Stimulated activated CD4-positive, alpha-beta T cell treated with anti-CD3 and anti-CD28 coated beads, Interleukin-1b, Interleukin-23, amount 100 ng/mL, for 48 hours (primary cell): ENCODE results near the gene EIF4ENIF1.
"Not testable (repeated sequence)": the region's sequence is repeated elsewhere in the genome, so short reads cannot be mapped to it uniquely, and the experiment has no call there.

Experiments
- DNase-seq: peaks from one replicate; pipeline ENCODE4 v3.0.0-alpha.2; 2020

Gene EIF4ENIF1, protein sequence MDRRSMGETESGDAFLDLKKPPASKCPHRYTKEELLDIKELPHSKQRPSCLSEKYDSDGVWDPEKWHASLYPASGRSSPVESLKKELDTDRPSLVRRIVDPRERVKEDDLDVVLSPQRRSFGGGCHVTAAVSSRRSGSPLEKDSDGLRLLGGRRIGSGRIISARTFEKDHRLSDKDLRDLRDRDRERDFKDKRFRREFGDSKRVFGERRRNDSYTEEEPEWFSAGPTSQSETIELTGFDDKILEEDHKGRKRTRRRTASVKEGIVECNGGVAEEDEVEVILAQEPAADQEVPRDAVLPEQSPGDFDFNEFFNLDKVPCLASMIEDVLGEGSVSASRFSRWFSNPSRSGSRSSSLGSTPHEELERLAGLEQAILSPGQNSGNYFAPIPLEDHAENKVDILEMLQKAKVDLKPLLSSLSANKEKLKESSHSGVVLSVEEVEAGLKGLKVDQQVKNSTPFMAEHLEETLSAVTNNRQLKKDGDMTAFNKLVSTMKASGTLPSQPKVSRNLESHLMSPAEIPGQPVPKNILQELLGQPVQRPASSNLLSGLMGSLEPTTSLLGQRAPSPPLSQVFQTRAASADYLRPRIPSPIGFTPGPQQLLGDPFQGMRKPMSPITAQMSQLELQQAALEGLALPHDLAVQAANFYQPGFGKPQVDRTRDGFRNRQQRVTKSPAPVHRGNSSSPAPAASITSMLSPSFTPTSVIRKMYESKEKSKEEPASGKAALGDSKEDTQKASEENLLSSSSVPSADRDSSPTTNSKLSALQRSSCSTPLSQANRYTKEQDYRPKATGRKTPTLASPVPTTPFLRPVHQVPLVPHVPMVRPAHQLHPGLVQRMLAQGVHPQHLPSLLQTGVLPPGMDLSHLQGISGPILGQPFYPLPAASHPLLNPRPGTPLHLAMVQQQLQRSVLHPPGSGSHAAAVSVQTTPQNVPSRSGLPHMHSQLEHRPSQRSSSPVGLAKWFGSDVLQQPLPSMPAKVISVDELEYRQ

DNA sequence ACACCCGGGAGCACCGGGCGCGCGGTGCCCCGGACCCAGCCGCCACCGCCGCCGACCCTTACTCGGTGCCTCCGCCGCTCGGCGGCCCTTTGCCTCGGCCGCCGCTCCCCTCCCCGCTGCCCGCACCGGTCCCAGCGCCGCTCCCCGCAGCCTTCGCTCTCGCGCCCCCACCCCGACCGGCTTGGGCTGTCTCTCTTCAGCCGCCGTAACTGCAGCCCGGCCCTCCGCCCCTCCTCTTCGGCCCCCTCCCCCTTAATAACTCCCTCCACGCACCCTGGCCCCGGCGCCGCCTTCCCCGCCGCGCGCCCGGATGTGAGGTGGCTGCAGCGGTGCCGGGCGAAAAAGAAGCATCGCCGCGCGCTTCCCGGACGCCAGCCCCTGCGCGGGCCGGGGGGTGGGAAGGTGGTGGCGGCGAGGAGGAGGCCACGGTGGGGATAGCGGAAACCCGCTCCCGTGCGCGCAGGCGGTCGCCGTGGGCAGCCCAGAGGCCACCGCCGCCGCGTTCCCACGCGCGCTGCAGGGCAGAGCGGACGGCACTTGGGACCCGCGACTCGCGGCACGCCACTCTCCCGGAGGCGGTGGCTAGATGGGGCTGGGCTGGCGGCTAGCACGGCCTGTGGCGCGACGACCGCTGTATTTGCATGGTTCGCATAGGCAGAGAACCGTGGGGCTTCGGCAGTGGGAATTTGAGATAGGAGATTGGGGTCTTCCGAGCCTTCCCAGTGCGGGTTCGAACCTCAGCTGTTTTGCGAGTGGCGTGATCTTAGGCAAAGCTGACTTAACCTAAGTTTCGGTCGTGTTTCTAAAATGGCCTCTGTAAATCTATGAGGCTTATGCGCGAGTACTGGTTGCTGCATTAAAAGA is at the start of gene EIF4ENIF1:
TSS of gene EIF4ENIF1 (minus strand) at position 211 of the 864 bp plus-strand sequence. CDS start 1,124 bp downstream, outside the sequence.
- DNase-seq, result peak; percentile 81

DNA sequence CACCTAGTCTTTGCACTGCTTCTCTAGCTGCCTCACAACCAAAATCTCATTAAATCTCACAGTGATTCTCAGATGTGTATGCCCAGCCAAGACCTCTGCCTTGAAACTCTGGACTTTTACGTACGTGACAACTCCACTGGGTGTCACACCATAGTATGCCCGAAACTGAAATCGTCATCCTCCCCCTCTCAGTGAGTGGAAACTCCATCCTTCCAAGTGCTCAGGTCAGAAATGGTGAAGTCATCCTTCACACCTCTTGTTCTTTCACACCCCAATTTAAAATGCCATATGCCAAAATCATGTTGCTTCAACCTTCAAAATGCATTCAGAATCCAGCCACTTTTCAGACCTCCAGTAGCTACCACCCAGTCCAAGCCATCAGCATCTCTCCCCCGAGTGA is 49.2 kb upstream of the EIF4ENIF1 start:
- peak; percentile 48 for DNase-seq

DNA sequence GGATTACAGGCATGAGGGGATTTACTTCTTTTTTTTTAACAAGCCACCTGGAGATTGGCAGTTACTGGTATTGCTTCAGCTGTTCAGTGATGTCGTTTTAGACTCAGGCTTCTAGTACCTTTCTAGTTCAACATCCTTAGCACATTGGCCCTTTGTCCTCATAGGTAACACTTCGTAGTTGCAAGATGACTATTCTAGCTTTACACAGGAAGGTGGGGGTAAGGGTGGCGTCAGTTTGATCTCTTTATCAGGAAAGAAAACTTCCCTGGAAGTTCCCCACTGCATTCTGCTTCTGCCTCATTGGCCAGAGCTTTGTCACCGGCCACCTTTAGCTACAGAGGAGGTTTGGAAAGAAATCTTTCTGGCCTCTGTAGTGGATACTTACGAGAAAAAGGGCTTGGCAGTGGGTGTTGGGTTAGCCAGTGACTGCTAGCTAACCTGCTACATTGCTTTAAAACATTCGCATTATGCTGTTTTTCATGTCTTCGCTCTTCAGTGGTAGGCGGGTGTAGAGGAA is 47.4 kb upstream of the EIF4ENIF1 start:
- DNase-seq, result peak; percentile 60

DNA sequence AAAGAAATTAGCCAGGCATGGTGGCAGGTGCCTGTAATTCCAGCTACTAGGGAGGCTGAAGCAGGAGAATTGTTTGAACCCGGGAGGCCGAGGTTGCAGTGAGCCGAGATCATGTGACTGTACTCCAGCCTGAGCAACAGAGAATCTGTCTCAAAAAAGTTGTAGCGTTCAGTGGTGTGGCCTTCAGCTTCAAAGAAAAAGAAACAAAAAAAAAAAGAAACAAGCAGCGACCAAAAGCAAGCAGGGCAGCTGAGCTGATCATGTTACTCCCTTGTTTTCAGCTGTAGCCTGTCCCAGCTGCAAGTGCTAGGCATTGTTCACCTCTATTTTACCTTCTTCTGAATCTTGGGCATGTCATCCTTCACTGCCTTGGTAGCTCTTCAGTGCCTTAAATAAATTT is 43.7 kb upstream of the EIF4ENIF1 start:
- DNase-seq, result no peak

DNA sequence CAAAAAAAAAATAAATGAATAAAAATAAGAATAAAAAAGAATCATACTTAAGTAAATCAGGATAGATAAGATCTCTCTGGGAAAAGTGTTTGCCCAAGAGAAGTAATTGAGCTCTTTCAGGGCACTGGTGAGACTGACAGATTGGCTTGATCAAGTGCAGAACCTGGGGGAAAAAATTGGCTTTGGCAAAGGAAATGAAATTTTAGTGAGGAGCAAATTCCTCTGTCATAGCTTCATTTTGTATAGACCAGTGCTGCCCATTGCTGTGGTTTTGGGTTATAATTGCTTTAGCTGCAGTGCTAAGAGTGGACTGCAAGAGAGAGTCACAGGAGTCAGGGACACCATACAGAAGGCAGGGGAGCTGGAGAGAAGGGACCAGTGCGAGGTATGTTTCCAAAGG is 42.4 kb upstream of the EIF4ENIF1 start:
- DNase-seq, result no peak

DNA sequence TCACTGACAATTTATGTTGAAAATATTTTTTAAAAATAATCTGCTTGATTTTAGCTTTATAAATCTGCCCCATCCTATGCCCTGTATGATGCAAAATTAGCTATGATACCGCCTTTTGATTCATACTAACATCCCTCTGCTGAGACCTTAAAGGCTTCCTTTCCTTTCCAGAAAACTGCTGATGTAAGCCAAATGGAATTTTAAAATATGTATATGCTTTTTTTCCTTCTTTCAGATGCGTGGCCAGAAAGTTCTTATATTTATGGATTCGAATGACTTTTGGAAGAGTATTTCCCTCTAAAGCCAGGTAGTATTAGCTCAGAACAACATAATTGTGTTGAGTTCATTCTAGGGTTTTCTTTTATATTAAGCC is 41.2 kb upstream of the EIF4ENIF1 start:
- no peak for DNase-seq

DNA sequence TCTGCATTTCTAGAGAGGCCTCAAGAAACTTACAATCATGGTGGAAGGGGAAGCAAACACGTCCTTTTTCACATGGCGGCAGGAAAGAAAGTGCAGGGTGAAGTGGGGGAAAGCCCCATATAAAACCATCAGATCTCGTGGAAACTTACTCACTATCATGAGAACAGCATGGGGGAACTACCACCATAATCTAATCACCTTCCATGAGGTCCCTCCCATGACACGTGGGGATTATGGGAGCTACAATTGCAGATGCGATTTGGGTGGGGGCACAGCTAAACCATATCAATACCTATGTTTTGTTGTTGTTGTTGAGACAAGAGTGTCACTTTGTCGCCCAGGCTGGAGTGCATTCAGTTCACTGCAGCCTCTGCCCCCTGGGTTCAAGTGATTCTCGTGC is 36.6 kb upstream of the EIF4ENIF1 start:
- DNase-seq, result peak; percentile 66

DNA sequence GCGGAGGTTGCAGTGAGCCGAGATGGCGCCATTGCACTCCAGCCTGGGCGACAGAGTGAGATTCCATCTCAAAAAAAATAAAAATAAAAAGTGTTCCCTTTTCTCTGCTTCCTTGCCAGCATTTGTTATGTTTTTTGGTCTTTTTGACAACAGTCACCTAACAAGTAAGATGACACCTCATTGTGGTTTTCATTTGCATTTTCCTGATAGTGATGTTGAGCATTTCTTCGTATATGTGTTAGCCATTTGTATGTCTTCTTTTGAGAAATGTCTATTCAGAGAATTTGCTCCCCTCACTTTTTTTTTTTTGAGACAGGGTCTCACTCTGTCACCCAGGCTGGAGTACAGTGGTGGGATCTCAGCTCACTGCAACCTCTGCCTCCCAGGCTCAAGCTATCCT is 34.5 kb upstream of the EIF4ENIF1 start:
- not testable (repeated sequence) for DNase-seq

DNA sequence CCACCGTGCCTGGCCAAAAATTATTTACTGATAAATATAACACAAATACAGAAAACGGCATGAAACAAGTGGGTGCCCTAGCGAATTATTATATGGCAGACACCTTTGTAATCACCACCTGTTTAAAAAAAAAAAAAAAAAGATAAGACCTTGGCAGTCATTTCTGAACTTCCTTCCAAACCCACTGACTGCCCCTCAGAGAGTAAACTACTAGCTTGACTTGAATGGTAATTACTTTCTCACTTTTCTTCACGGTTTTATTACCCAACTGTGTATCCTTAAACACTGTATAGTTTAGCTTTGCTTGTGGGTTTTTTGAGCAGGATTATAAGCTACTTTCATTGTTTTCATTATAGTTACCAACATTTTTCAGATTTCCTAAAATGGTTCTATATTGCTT is 30.4 kb upstream of the EIF4ENIF1 start:
- no peak for DNase-seq

DNA sequence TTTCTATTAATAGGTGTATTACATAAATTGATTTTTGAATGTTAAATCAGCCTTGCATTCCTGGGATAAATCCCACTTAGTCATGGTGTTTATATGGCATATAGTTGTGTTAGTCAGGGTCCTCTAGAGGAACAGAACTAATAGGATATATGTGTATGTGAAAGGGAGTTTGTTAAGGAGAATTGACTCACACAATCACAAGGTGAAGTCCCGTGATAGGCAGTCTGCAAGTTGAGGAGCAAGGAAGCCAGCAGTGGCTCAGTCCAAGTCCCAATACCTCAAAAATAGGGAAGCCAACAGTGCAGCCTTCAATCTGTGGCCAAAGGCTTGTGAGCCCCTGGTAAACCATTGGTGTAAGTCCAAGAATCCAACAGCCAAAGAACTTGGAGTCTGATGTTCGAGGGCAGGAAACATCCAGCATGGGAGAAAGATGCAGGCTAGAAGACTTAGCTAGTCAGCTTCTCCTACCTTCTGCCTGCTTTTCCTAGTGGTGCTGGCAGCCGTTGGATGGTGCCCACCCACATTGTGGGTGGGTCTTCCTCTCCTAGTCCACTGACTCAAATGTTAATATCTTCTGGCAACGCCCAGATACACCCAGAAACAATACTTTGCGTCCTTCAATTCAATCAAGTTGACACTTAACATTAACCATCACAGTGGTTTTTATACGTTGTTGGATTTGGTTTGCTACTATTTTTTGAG is 19.6 kb upstream of the EIF4ENIF1 start:
- no peak for DNase-seq

DNA sequence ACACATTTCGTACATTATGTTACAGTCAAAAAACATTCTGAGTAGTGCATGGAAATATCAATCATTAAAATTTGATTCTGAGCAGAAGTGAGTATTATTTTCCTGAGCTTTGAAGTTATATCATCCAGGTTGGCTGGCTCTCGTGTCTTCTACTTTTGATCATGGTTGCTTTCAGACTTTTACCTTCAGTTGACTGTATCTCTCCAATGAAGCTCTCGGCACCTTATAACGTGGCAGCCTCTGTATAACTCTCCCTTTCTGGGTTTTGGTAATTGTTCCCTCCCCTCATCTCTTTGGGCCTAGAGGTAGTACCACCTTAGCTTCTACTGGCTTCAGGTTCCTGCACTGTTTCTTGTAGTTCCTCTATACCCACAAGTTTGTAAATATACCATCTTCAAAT is 18.9 kb upstream of the EIF4ENIF1 start:
- DNase-seq, result no peak

DNA sequence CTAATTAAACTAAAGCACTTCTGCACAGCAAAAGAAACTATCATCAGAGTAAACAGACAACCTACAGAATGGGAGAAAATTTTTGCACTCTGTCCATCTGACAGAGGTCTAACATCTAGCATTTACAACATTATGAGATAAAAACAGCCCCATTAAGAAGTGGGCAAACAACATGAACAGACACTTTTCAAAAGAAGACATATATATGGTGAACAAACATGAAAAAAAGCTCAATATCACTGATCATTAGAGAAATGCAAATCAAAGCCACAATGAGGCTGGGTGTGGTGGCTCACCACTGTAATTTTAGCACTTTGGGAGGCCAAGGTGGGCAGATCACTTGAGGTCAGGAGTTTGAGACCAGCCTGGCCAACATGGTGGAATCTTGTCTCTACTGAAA is 17.9 kb upstream of the EIF4ENIF1 start:
- DNase-seq, result not testable (repeated sequence)

DNA sequence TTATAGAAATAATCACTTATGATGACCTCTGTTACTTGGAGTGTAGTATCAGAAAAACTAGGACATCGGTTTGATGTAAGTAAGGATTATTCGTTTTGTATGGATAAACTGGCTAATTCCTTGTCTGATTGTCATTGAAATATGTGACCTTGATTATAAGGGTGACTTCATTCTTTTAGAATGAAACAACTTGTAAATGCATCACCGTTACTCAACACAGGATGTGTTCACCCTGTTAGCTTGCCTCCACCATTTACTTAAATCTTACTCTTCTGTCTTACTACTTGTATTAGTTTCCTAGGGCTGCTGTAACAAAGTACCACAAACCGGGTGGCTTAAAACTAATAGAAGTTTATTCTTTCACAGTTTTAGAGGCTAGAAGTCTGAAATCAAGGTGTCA is 14.6 kb upstream of the EIF4ENIF1 start:
- DNase-seq, result no peak

DNA sequence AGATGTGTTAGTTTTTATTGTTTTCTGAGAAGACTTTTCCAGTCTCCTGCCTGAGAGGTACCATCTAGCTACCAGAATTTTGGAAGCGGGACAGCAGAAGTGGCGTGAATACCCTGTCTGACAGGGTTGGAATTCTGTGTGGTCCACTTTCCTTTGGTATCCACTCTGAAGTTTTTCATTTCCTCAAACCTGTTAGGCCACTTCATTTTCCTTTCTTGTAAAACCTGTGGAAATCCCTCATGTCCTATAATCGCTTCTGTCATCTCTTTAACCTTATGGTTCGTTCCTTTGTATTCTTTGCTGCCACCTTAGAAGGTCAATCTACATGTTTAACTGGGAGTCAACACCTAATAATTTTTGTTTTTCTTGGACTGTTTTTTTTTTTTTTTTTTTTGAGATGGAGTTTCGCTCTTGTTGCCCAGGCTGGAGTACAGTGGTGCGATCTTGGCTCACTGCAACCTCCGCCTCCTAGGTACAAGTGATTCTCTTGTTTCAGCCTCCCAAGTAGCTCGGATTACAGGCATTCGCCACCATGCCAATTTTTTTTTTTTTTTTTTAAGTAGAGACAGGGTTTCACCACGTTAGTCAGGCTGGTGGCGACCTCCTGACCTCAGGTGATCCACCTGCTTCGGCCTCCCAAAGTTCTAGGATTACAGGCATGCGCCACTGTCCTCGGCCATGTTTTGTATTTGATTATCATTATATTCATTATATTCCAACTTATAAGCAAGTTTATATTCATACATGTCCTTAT is 13.7 kb upstream of the EIF4ENIF1 start:
- DNase-seq, result no peak

DNA sequence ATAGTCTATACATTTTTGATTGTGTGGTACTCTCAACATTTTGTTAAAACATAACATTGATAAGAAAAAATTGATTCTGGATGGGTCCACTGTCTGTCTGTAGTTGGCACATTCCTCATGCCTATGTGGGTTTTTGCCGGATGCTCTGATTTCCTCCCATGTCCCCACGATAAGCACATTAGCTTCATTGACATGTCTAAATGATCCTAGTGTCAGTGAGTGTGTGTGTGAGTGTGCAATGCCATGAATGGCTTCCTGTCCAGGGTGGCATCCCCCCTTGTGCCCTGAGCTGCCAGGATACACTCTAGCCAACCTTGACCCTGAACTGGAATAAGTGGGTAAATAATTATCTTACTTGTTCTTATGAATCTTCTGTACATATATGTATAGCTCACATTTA is 12.1 kb upstream of the EIF4ENIF1 start:
- DNase-seq, result no peak

DNA sequence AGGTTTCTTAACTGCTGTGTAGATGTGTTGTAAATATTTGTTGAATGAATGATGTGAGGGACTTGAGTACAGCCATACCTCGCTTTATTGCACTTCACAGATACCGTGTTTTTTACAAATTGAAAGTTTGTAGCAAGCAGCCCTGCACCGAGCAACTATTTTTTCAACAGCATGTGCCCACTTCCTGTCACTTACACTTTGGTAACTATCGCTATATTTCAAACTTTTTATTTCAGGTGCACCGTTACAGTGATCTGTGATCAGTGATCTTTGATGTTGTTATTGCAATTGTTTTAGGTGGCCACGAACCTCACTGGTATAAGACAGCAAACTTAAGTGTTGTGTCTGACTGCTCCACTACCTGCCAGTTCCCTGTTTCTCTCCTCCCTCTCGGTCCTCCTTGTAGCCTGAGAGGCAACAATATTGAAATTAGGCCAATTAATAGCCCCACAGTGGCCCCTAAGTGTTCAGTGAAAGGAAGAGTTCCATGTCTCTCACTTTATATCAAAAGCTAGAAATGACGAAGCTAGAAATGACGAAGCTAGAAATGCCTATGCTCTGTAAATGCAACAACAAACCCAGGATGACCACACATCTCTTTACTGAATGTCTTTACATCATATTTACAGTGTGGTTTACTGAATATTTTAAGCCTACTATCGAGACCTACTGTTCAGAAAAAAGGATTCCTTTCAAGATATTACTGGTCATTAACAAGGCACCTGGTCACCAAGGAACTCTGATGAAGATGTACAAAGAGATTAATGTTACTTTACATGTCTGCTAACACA is 7.7 kb upstream of the EIF4ENIF1 start:
- DNase-seq, result no peak

DNA sequence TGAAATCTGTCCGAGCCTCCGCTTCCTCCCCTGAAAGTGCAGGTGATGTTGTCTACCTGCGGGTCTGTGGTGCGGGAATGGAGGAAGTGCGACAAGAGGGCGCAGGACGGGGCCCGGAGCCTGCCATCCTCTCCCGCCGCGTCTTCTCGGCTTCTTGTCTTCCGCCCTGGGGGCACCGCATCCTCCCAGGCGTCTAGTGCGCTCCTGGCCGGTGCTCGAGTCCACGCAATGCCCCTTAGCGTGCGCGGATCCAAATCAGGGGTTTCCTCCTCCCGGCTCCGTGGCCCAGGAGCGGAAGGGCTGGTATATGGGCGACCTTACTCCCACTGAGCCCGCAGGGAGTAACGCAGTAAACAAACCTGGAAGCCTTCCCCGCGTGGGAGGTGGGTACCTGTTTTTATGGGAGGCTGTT is 7.1 kb upstream of the EIF4ENIF1 start:
- DNase-seq, result peak; percentile 37

DNA sequence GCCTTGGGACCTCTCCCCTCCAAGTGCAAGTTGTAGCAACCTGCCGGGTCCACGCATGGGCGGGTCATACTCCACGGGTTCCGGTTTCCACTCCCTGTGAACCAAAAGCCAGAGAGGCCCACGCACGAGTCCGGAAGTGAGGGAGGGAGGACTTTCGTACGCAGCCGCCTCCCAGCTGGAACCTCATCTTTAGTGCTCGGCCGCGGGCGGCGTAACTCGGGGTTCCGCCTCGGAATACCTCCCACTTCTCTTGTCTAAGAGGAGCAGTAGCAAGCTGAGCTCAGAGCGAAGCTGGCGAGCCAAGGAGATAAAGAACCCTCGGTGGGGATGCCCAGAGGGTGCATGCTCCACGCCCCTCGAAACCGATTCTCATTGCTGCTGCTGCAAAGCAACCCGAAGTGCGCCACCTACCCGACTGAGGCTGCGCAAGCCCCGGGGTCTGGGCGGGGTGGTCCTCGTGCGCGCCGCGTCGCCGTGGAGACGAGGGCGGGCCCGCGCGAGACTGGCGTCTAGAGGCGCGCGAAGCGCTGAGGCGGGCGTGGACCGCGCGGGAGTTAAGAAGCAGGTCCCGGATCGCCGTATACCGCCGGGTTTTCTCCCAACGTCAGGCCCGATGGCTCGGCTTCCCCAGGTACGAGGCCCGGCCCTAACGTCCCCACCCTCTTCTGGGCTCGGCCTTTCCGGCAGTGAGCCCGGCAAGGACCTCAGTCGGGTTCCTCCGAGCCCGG is 6.5 kb upstream of the EIF4ENIF1 start, which contains the start of gene SFI1:
TSS of gene SFI1 (plus strand) at position 530 of the 728 bp plus-strand sequence. CDS start 11,749 bp downstream, outside the sequence.
- DNase-seq, result peak; percentile 96

DNA sequence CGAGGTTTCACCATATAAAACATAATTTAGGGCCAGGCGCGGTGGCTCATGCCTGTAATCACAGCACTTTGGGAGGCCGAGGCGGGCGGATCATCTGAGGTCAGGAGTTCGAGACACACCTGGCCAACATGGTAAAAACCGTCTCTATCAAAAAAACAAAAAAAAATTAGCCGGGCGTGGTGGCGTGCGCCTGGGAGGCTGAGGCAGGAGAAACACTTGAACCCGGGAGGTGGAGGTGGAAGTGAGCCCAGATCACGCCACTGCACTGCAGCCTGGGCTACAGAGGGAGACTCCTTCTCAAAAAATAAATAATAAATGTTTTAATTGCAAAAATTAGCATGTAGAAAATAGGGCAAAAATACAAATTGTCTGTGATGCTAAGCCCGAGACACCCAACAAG is 5.7 kb upstream of the EIF4ENIF1 start:
- no peak for DNase-seq
